SJSA1 (cell line): ENCODE measurements around the gene CLPTM1L. TPM values are rescaled to one million over a fixed set of nuclear protein-coding genes. Genes with fewer than 3 reads are reported as not detected.
"Not testable (repeated sequence)": the region's sequence is repeated elsewhere in the genome, so short reads cannot be mapped to it uniquely, and the experiment has no call there.

Experiments used
- DNase-seq, 2 experiments: peaks; one replicate each; pipeline ENCODE4 v3.0.0-alpha.2; 2015 to 2020; ENCODE audit warnings: low spot score in 2 of 2, low read depth in 1 of 2
- H3K27ac ChIP-seq: fragments of 250-450 bp; sonication (Bioruptor Pico); 2 replicates; pipeline ENCODE4 v1.5.1; 2020; ENCODE audit warnings: mild to moderate bottlenecking, moderate library complexity
- H3K27me3 ChIP-seq: fragments of 250-450 bp; sonication (Bioruptor Pico); replicated peaks from 2 replicates; pipeline ENCODE4 v1.5.1; 2020; ENCODE audit warnings: mild to moderate bottlenecking, moderate library complexity
- H3K36me3 ChIP-seq: fragments of 250-450 bp; sonication (Bioruptor Pico); 2 replicates; pipeline ENCODE4 v1.5.1; 2020; ENCODE audit warnings: mild to moderate bottlenecking
- H3K4me1 ChIP-seq: fragments of 250-450 bp; sonication (Bioruptor Pico); replicated peaks from 2 replicates; pipeline ENCODE4 v1.6.1; 2021; ENCODE audit warnings: mild to moderate bottlenecking
- H3K4me3 ChIP-seq: fragments of 250-450 bp; sonication (Bioruptor Pico); 2 replicates; pipeline ENCODE4 v1.5.1; 2020; ENCODE audit warnings: mild to moderate bottlenecking
- H3K9me3 ChIP-seq: fragments of 250-450 bp; sonication (Bioruptor Pico); replicated peaks from 2 replicates; pipeline ENCODE4 v1.5.1; 2020; ENCODE audit warnings: mild to moderate bottlenecking
- total RNA-seq: library from RNA; depleted of rRNA; stranded (reverse); fragments of >200 nt; shearing (Covaris generic); gene quantifications from 2 replicates; pipeline ENCODE4 v1.2.3, GENCODE V29; 2014

The CLPTM1L gene
- total RNA-seq, 1 experiment from 2014 or later = 241 TPM

DNA sequence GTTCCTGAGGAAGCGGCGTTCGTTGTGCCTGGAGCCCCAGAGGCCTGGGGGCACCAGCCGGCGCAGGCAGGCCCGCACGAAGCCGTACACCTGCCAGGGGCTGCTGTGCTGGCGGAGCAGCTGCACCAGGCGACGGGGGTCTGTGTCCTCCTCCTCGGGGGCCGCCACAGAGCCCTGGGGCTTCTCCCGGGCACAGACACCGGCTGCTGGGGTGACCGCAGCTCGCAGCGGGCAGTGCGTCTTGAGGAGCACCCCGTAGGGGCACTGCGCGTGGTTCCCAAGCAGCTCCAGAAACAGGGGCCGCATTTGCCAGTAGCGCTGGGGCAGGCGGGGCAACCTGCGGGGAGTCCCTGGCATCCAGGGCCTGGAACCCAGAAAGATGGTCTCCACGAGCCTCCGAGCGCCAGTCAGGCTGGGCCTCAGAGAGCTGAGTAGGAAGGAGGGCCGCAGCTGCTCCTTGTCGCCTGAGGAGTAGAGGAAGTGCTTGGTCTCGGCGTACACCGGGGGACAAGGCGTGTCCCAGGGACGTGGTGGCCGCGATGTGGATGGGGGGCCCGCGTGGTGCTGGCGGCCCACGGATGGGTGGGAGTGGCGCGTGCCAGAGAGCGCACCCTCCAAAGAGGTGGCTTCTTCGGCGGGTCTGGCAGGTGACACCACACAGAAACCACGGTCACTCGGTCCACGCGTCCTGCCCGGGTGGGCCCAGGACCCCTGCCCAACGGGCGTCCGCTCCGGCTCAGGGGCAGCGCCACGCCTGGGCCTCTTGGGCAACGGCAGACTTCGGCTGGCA, 51.3 kb downstream of the CLPTM1L start:
- H3K9me3 ChIP-seq = peaks cover 21% of the 10 kb centered on the region
- H3K27me3 ChIP-seq = peaks cover 55% of the 10 kb centered on the region
- peaks cover 23% of the 10 kb centered on the region for H3K36me3 ChIP-seq
- H3K4me1 ChIP-seq = no peaks in the 10 kb centered on the region
- peak in 1 of 2 experiments; percentile 51 for DNase-seq
- no peak overlapping the region for H3K4me3 ChIP-seq
- no peak overlapping the region for H3K27ac ChIP-seq

GRCh38 chr5:1292846-1293415, 52.0 kb downstream of the CLPTM1L start:
- DNase-seq = no peak
- H3K4me1 ChIP-seq = no peaks in the 10 kb centered on the region
- H3K4me3 ChIP-seq = no peak overlapping the region
- peaks cover 25% of the 10 kb centered on the region for H3K36me3 ChIP-seq
- no peak overlapping the region for H3K27ac ChIP-seq
- peaks cover 48% of the 10 kb centered on the region for H3K27me3 ChIP-seq
- H3K9me3 ChIP-seq = peaks cover 23% of the 10 kb centered on the region

DNA sequence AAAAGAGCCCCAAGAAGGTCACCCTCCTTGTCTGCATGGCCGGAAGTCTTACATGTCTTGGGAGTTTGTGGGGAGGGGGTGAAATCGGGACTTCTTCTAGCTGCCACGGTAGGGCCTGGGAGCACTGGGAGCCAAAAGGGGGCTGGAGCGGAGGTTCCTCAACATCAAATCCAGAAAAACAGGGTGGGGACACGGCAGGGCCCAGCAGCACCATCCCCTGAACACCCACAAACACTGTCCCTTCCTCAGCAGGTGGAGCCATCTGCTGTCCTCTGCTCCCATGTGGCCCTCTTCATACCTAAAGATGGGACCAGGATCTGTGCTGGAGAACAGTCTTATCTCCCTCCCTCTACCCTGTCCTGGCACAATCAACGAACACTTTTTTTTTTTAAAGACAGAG, 52.8 kb downstream of the CLPTM1L start:
- no peak overlapping the region for H3K4me3 ChIP-seq
- H3K27me3 ChIP-seq = peaks cover 44% of the 10 kb centered on the region
- H3K4me1 ChIP-seq = no peaks in the 10 kb centered on the region
- H3K27ac ChIP-seq = no peak overlapping the region
- H3K36me3 ChIP-seq = peaks cover 25% of the 10 kb centered on the region
- DNase-seq = peak in 1 of 2 experiments; percentile 35
- H3K9me3 ChIP-seq = peaks cover 23% of the 10 kb centered on the region

DNA sequence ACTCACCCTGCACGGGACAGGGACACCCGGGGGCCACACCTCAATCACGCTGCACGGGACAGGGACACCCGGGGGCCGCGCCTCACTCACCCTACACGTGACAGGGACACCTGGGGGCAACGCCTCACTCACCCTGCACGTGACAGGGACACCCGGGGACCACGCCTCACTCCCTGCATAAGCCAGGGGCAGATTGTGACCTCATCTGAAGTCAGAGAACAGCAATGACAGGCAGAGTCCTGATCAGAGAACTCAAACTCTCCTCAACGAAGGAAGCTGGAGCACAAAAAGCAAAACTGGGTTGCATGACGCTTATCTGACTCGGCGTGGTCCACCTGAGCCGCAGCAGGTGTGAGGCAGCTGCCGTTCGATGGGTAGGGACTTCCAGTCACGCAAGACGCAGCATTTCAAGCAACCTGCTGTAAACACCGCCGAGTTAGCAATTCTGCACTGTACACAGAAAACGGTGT, 53.3 kb downstream of the CLPTM1L start:
- Histone ChIP-seq H3K9me3 (peaks cover 23% of the 10 kb centered on the region), H3K27ac (no peak overlapping the region), H3K4me3 (no peak overlapping the region), H3K36me3 (peaks cover 25% of the 10 kb centered on the region), H3K27me3 (peaks cover 39% of the 10 kb centered on the region), H3K4me1 (no peaks in the 10 kb centered on the region)
- peak in 1 of 2 experiments; percentile 43 for DNase-seq

DNA sequence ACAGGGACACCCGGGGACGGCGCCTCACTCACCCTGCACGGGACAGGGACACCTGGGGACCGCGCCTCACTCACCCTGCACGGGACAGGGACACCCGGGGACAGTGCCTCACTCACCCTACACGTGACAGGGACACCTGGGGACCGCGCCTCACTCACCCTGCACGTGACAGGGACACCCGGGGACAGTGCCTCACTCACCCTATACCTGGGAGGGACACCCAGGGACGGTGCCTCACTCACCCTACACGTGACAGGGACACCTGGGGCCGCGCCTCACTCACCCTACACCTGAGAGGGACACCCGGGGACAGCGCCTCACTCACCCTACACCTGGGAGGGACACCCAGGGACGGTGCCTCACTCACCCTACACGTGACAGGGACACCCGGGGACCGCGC, 53.9 kb downstream of the CLPTM1L start:
- H3K4me3 ChIP-seq, H3K27ac ChIP-seq, DNase-seq, H3K4me1 ChIP-seq: not testable (repeated sequence)
- Histone ChIP-seq H3K36me3 (peaks cover 28% of the 10 kb centered on the region), H3K9me3 (peaks cover 23% of the 10 kb centered on the region), H3K27me3 (peaks cover 32% of the 10 kb centered on the region)

- not testable (repeated sequence) for DNase-seq, H3K27ac ChIP-seq, H3K4me3 ChIP-seq, H3K4me1 ChIP-seq
- H3K36me3 ChIP-seq = peaks cover 32% of the 10 kb centered on the region
- H3K9me3 ChIP-seq = peaks cover 16% of the 10 kb centered on the region
- peaks cover 29% of the 10 kb centered on the region for H3K27me3 ChIP-seq
Observed at GRCh38 chr5:1289559-1289958, 55.3 kb downstream of the CLPTM1L start.

DNA sequence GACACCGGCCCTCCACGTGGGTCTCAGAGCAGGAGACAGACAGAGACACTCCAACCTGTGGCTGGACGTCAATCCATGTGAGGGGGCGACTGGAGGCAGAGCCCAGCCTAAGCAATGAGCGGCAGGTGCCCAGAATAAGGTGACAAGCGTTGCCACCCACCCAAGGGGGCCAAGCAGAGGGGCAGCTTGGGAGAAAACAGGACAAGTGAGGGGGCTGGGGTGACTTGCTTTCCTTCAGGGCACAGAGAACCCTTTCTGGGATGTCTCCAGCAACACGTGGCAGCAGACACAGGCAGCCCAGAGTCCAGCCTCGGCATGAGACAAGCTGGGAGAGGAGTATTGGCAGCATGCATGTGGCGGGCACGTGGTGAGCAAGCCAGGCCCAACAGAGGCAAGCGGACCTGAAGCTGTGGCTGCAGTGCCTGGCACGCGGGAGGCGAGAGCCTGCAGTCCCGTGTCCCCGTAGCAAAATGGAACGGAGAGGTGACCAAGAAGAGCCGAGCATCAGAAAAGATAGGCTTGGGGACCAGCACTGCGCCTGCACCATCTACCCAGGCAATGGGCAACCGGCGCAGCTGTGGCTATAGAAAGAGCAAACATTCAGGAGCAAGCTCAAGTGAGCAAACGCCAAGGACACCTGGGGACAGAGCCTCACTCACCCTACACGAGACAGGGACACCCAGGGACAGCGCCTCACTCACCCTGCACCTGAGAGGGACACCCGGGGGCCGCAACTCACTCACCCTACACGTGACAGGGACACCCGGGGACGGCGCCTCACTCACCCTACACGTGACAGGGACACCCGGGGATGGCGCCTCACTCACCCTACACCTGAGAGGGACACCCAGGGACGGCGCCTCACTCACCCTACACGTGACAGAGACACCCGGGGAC, 56.2 kb downstream of the CLPTM1L start:
- no peak for DNase-seq
- no peaks in the 10 kb centered on the region for H3K4me1 ChIP-seq
- no peak overlapping the region for H3K4me3 ChIP-seq
- no peak overlapping the region for H3K27ac ChIP-seq
- peaks cover 20% of the 10 kb centered on the region for H3K27me3 ChIP-seq
- peaks cover 24% of the 10 kb centered on the region for H3K36me3 ChIP-seq
- H3K9me3 ChIP-seq = peaks cover 8% of the 10 kb centered on the region

- H3K9me3 ChIP-seq = peaks cover 5% of the 10 kb centered on the region; the same call in 1 of the 2 replicates
- peak in 1 of 2 experiments; percentile 53 for DNase-seq
- H3K27ac ChIP-seq = no peak overlapping the region
Observed at GRCh38 chr5:1285883-1286291, 59.0 kb downstream of the CLPTM1L start.

GRCh38 chr5:1285141-1285540, 59.8 kb downstream of the CLPTM1L start:
- DNase-seq = peak in 1 of 2 experiments; percentile 52
- Histone ChIP-seq H3K4me3 (no peak overlapping the region), H3K9me3 (peaks cover 6% of the 10 kb centered on the region; the same call in 1 of the 2 replicates), H3K36me3 (peaks cover 18% of the 10 kb centered on the region), H3K4me1 (no peaks in the 10 kb centered on the region), H3K27ac (no peak overlapping the region), H3K27me3 (peaks cover 24% of the 10 kb centered on the region)

More at GRCh38 chr5:1285883-1286291, 59.0 kb downstream of the CLPTM1L start:
- Histone ChIP-seq H3K27me3 (peaks cover 19% of the 10 kb centered on the region), H3K36me3 (peaks cover 12% of the 10 kb centered on the region), H3K4me3 (no peak overlapping the region), H3K4me1 (no peaks in the 10 kb centered on the region)

DNA sequence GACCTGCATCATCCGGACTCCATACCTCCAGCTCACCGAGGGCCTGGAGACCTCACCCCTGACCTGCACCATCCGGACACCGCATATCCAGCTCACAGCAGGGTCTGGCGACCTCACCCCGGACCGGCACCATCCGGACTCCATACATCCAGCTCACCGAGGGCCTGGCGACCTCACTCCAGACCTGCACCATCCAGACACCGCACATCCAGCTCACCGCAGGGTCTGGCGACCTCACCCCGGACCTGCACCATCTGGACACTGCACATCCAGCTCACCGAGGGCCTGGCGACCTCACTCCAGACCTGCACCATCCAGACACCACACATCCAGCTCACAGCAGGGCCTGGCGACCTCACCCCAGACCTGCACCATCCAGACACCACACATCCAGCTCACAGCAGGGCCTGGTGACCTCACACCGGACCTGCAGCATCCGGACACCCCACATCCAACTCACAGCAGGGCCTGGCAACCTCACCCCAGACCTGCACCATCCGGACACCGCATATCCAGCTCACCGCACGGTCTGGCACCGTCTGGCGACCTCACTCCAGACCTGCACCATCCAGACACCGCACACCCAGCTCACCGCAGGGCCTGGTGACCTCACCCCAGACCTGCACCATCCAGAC, 60.4 kb downstream of the CLPTM1L start:
- not testable (repeated sequence) for H3K4me3 ChIP-seq, H3K4me1 ChIP-seq, DNase-seq, H3K27ac ChIP-seq
- H3K36me3 ChIP-seq = peaks cover 25% of the 10 kb centered on the region
- H3K27me3 ChIP-seq = peaks cover 28% of the 10 kb centered on the region
- H3K9me3 ChIP-seq = peaks cover 11% of the 10 kb centered on the region; the same call in 1 of the 2 replicates

DNA sequence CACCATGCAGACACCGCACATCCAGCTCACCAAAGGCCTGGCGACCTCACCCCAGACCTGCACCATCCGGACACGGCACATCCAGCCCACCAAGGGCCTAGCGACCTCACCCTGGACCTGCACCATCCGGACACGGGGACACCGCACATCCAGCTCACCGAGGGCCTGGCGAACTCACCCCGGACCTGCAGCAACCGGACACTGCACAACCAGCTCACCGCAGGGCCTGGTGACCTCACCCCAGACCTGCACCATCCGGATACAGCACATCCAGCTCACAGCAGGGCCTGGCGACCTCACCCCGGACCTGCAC, 61.2 kb downstream of the CLPTM1L start:
- H3K4me1 ChIP-seq, H3K9me3 ChIP-seq, H3K4me3 ChIP-seq, H3K27ac ChIP-seq, DNase-seq: not testable (repeated sequence)
- peaks cover 28% of the 10 kb centered on the region for H3K27me3 ChIP-seq
- H3K36me3 ChIP-seq = peaks cover 29% of the 10 kb centered on the region

- DNase-seq, H3K27ac ChIP-seq, H3K4me3 ChIP-seq, H3K9me3 ChIP-seq, H3K4me1 ChIP-seq: not testable (repeated sequence)
- peaks cover 28% of the 10 kb centered on the region for H3K27me3 ChIP-seq
- peaks cover 27% of the 10 kb centered on the region for H3K36me3 ChIP-seq
Observed at GRCh38 chr5:1282993-1283728, 61.7 kb downstream of the CLPTM1L start.
